ENCODE results near the gene OR2AP1.

- TF ChIP-seq, protein P1, sequence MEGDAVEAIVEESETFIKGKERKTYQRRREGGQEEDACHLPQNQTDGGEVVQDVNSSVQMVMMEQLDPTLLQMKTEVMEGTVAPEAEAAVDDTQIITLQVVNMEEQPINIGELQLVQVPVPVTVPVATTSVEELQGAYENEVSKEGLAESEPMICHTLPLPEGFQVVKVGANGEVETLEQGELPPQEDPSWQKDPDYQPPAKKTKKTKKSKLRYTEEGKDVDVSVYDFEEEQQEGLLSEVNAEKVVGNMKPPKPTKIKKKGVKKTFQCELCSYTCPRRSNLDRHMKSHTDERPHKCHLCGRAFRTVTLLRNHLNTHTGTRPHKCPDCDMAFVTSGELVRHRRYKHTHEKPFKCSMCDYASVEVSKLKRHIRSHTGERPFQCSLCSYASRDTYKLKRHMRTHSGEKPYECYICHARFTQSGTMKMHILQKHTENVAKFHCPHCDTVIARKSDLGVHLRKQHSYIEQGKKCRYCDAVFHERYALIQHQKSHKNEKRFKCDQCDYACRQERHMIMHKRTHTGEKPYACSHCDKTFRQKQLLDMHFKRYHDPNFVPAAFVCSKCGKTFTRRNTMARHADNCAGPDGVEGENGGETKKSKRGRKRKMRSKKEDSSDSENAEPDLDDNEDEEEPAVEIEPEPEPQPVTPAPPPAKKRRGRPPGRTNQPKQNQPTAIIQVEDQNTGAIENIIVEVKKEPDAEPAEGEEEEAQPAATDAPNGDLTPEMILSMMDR (IDR thresholded peaks at IDR 0.05; ENCODE audit: poor library complexity), result no peak
- TF ChIP-seq EZH2phosphoT487 (IDR thresholded peaks at IDR 0.05; ENCODE audit: low read depth, severe bottlenecking, unreplicated experiment), result no peak
Observed at GRCh38 chr12:55548756-55549155, 23.5 kb upstream of the OR2AP1 start.

Data from hepatocyte (in vitro differentiated cells).